ENCODE results near the gene AFAP1L1.

The AFAP1L1 gene

DNA sequence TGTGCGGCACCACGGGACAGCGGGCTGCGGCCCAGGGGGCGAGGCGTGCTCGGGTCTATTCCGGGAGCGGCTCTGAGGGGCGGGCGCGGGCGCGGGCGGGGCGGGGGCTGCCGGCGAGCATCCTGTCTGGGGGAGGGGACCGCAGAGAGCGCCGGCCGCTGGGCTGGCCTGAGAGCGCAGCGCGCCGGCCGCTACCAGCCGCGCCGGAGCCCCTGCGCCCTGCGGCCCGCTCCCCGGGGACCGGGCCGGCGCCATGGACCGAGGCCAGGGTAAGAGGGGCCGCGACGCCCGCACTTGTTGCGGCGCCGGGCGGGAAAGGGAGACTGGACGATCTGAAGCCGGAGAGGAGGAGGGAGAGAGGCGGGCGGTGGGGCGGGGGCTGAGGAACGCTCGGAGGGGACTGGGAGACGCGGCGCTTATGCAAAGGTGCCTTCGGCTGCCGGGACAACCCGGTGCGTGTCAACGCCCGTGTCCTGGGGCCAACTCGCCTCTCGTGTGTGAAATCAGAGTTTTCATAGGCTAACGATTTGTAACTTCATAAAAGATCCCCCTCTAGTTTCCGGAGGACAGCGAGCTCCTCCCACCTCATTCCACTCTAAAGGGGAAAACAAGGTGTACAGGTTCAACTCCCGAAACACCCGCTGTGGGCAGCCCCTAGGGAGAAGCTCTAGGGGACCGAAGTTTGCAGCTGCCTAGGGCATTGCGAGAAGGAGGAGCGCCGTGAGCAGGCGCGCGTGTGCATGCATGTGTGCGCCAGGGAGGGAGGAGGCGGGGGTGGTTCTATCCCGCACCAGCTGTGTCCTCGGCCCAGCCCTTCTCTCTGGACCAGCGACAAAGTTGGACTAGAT lies at the start of gene AFAP1L1:
Gene AFAP1L1, plus strand, starts transcription at position 144 of the 848 bp plus-strand sequence. Its CDS starts 110 bp downstream, at position 254.
- no peak for DNase-seq (ENCODE audit: low read depth in 2 of 2)

GRCh38 chr5:149223081-149223848 lies 48.4 kb upstream of the AFAP1L1 start:
- DNase-seq (ENCODE audit: low read depth in 2 of 2): no peak

DNA sequence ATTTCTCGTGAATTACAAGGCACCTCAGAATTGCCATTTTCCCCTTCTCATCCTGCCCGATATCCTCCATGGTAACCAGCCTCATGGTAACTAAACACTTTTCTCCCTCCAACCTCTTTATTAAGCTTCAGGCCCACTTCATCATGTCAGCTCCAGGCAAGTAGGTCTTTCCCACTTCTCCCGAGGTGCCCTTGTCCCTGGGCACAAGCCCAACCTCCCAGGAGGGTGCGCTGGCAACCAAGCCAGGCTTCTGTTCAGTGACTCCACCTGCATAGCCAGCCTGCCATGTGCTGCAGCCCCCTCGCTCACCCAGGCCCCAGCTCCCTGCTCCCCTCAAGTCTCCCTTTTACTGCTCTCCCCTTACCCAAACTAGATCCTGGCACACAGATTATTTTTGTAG lies 47.4 kb upstream of the AFAP1L1 start:
- DNase-seq (ENCODE audit: low read depth in 2 of 2): no peak

- no peak for DNase-seq (ENCODE audit: low read depth in 2 of 2)
Measured at GRCh38 chr5:149227168-149227826, 44.4 kb upstream of the AFAP1L1 start.

DNA sequence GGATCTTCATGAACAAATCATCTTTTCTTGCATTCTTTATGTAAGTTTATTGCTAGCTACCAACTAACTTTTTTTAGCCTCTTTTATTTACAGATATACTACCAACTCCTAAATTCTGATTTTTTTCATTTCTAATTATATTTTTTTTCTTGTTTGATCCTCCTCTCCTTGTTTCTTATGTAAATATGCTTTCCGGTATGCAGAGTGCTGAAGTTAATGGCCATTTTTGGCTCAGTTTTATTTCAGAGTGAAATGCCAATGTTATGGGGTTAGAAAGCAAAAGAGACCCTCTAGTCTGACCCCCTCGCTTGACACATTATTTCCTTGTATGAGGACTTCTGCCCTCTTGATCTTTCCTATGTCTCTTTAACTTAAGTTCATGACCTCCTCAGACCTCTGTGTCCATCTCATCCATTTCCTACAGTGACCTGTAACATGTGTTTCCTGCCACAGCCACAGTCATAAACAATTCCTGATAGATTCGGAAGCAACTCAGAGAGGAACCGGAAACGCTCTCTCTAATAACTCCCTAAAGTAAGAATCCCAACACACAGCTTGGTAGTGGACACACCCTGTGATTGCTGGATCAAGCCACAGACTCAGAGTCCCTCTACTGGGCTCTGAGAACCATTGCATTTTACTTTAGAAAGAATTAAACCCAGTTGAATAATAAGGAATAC lies 42.9 kb upstream of the AFAP1L1 start:
- peak; percentile 71 to 72 for DNase-seq (ENCODE audit: low read depth in 2 of 2)

DNA sequence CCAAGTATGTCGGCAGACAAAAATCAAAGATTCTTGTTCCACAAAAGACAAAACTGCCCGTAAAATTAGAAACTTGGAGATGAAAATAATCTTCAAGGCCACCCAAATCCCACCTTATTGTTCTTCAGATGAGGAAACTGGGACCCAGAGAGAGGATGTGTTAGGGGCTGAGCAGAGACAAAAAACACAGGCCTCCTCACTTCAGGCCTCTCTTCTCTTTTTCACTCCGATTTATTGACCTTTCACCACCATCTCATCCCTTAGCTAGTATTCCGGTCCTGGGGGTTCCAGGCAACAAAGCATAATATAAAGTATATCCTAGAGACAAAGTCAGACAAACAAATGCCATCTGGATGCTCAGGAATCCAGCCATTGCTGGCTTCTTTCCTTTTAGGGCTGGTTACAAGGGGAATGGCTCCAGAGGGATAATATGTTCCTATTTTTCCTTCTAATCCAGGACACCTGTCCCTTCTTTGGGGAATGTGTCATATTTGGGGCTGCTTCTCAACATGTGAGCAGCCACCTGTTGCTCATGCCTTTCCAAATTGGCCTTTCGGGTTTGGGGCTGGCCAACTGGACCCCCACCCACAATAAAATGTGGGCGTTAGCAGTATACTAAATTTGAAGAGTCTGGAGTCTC lies 42.2 kb upstream of the AFAP1L1 start:
- DNase-seq (ENCODE audit: low read depth in 2 of 2): no peak

- DNase-seq (ENCODE audit: low read depth in 2 of 2): no peak
Measured at GRCh38 chr5:149235841-149236240, 35.8 kb upstream of the AFAP1L1 start.

DNA sequence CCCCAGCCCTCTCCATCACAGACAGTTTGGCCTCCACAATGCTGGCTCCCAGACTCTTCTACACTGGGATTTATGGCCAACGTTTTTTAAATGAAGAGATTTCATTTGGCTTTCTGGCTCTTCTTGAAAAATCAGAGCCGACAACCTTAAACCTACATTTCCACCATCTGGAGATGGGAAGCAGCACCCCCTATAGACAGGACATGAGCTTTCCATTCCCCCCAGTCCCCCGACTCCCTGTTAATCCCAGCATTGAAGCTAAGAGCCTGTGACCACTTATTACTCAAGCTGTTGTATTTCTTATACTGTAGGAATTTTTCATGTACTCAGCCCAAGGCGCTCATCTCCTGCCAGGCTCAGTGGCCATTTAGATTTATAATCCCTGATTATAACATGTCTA lies 34.0 kb upstream of the AFAP1L1 start:
- no peak for DNase-seq (ENCODE audit: low read depth in 2 of 2)

DNA sequence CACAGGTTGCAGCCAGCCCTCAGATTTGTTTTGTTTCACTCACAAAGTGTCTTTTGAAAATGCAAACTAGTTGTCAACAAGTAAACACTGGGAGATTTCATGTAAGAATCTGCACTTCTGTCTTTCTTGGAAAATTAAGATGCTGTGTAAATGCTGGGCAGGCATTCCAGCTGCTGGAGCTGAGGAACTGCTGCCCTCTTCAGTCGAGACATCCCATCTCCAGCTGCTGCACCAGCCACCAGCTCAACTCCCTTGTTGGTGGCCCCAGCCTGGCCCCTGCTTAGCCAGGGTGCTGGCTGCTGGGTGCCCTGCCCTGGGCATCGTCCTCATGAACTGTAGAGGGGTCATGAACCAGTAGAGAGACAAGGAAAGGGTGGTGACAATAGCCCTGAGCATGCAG lies 33.1 kb upstream of the AFAP1L1 start:
- DNase-seq (ENCODE audit: low read depth in 2 of 2): no peak

- DNase-seq (ENCODE audit: low read depth in 2 of 2): no peak
Measured at GRCh38 chr5:149239917-149240316, 31.7 kb upstream of the AFAP1L1 start.

DNA sequence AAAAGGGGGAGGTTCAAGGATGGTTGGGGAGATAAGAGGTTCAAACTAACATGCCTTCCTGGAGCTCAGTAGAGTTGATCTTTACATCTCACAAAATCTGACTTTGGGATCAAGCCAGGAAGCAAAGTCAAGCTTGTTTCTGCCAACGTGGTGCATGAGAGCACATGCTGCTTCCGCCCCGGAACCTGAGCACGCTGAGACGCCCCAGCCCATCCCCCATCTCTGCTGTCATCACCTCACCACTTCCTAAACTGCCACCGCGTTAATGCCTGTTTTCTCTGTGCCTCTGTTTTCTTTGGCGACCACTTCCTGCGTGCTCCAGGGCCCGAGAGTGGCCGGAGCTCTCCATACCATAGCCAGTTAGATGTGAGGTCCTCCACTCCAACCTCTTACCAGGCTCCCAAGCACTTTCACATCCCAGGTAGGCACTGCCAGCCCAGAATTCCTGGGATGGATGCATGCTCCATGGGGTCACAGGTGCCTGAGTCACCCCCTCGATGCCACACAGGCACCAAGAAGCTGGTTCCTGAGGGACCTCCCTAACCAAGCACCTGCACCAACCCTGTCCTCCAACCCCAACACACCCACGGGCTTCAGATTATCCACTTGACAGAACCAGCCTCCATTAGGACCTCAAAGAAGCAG lies 31.2 kb upstream of the AFAP1L1 start:
- DNase-seq (ENCODE audit: low read depth in 2 of 2): no peak

DNA sequence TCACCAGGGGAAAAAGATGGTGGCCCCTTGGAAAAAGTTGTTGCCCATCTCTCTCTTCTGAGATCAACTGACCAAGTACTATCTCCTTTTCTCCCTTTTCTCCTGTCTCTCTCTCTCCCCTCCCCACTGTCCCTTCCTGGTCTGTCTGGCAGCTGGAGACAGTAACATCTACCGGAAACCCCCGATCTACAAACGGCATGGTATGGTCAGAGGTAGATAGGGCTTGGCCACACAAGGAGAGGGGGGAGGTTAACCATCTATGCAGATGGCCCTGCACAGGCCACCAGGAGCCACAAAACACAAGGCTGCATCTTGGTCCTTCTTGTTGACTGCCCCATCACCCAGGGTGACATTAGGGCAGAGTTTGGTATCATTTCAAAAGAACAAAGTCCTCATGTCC lies 29.3 kb upstream of the AFAP1L1 start:
- no peak for DNase-seq (ENCODE audit: low read depth in 2 of 2)

GRCh38 chr5:149246906-149247305 lies 24.8 kb upstream of the AFAP1L1 start:
- DNase-seq (ENCODE audit: low read depth in 2 of 2): no peak

- no peak for DNase-seq (ENCODE audit: low read depth in 2 of 2)
Measured at GRCh38 chr5:149247726-149248125, 23.9 kb upstream of the AFAP1L1 start.

GRCh38 chr5:149251546-149251945 lies 20.1 kb upstream of the AFAP1L1 start:
- DNase-seq (ENCODE audit: low read depth in 2 of 2): no peak

- no peak for DNase-seq (ENCODE audit: low read depth in 2 of 2)
Measured at GRCh38 chr5:149254506-149254905, 17.2 kb upstream of the AFAP1L1 start.

DNA sequence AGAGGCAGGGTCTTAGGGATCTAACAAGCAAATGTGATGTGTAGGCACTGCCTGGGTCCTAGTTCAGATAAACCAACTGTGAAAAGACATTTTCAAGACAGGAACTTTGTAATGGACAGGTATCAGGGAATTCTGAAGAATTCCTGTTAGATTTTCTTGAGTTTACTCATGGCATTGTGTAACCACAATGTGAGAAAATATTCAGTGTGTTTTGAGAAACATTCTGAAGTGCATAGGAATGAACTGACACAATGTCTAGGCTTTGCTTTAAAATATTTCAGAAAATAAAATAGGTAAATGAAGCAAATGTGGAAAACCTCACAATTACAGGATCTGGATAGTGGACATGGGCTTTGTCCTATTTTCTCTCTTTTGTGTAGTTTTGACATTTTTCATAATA lies 15.2 kb upstream of the AFAP1L1 start:
- no peak for DNase-seq (ENCODE audit: low read depth in 2 of 2)

- DNase-seq (ENCODE audit: low read depth in 2 of 2): no peak
Measured at GRCh38 chr5:149257131-149257530, 14.5 kb upstream of the AFAP1L1 start.

DNA sequence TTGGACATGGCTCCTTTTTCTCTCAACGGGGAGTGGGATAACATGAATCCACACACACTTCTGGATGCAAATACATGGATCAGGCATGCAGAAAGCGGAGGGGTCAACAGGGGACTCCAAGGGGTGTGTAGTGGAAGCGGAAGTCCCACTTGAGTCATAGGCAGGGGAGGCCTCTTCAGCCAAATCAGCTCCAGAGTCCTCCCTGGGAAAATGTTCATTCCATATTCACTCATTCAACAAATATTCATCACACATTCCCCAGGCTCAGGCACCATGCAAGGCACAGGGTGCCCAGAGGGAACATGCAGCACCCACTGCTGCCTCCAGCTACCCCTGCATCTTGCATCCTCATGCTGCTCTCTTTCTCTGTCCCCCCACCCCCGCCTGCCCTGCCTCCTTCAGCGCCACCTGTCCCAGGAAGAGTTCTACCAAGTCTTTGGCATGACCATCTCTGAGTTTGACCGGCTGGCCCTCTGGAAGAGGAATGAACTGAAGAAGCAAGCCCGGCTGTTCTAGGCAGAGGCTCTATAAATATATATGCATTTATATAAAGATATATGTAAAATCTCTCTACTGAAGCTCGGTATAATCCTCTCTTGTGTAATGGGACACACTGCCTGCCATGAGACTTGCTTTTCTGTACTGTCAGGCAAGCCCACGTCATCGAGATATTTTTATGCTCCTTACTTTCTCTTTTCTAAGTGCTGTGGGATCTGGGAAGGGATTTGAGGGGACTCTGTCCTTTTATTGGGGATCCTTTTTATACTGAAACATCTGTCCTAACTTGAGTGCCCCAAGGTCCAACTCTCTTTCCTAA lies 13.6 kb upstream of the AFAP1L1 start:
- peak; percentile 29 to 30 for DNase-seq (ENCODE audit: low read depth in 2 of 2)

GRCh38 chr5:149260761-149261160 lies 10.9 kb upstream of the AFAP1L1 start:
- no peak for DNase-seq (ENCODE audit: low read depth in 2 of 2)

Measured in fibroblast of skin of left quadriceps (primary cell).